ENCODE measurements around the gene MMP17.

The MMP17 gene

GRCh38 chr12:131845121-131845520, 16.9 kb downstream of the MMP17 start:
- H3K4me2 ChIP-seq (ENCODE audit: low read depth, low read length), result no peak overlapping the region
- H3K36me3 ChIP-seq (replicated peaks; ENCODE audit: insufficient read depth, low read length), result no peaks in the 10 kb centered on the region
- no peak overlapping the region for H3K9ac ChIP-seq (ENCODE audit: low read length)
- DNase-seq, result no peak
- H3K9me3 ChIP-seq (replicated peaks; ENCODE audit: insufficient read depth, low read length), result no peaks in the 10 kb centered on the region
- no peaks in the 10 kb centered on the region for H3K4me1 ChIP-seq (ENCODE audit: low read length)
- no peaks in the 10 kb centered on the region; the same call in 1 of the 2 replicates for H3K27me3 ChIP-seq (replicated peaks; ENCODE audit: insufficient read depth, low read length)
- no peak overlapping the region for H3K4me3 ChIP-seq (ENCODE audit: low read length)
- H3F3A ChIP-seq (ENCODE audit: insufficient read depth, low read length), result no peaks in the 10 kb centered on the region
- H4K20me1 ChIP-seq (ENCODE audit: insufficient read depth, low read length), result no peaks in the 10 kb centered on the region
- TF ChIP-seq EZH2phosphoT487 (IDR thresholded peaks at IDR 0.05; ENCODE audit: low read length) (no peak), CTCF (IDR thresholded peaks at IDR 0.05; ENCODE audit: low read length) (no peak), EZH2 (optimal IDR thresholded peaks at IDR 0.05; ENCODE audit: low read depth, low read length) (no peak)
- no peaks in the 10 kb centered on the region for H3K79me2 ChIP-seq (ENCODE audit: low read length)
- no peaks in the 10 kb centered on the region for H3K9me2 ChIP-seq (replicated peaks; ENCODE audit: insufficient read depth, low read length)
- no peak overlapping the region for H2AFZ ChIP-seq (ENCODE audit: low read length)
- no peak overlapping the region for H3K27ac ChIP-seq (ENCODE audit: low read length)

DNA sequence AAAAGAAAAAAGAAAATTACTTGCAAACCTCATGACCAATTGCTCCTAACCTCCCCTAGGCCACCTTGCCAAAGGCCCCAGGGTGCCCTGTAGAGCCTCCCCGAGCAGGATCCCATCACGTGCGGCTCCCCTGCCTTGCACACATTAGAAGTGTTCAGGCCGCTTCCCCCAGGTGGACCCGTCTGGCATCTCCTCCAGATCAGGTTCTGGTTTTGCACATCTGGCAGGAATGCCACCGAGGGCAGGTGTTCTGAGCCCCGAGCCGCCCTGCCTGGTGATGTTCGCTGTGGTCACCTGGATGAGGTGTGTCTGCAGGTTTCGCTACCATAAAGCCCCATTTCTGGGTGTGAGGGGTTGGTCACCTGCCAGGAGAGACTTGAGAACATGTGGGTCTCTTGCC, 19.3 kb downstream of the MMP17 start:
- Histone ChIP-seq H3K4me3 (ENCODE audit: low read length) (no peak overlapping the region), H4K20me1 (ENCODE audit: insufficient read depth, low read length) (no peaks in the 10 kb centered on the region), H3K27ac (ENCODE audit: low read length) (no peak overlapping the region), H3K36me3 (replicated peaks; ENCODE audit: insufficient read depth, low read length) (no peaks in the 10 kb centered on the region), H2AFZ (ENCODE audit: low read length) (no peak overlapping the region), H3K9me2 (replicated peaks; ENCODE audit: insufficient read depth, low read length) (no peaks in the 10 kb centered on the region), H3K9ac (ENCODE audit: low read length) (no peak overlapping the region), H3K79me2 (ENCODE audit: low read length) (no peaks in the 10 kb centered on the region), H3K4me2 (ENCODE audit: low read depth, low read length) (no peak overlapping the region), H3K9me3 (replicated peaks; ENCODE audit: insufficient read depth, low read length) (no peaks in the 10 kb centered on the region), H3K27me3 (replicated peaks; ENCODE audit: insufficient read depth, low read length) (peaks cover 4% of the 10 kb centered on the region; the same call in 1 of the 2 replicates), H3F3A (ENCODE audit: insufficient read depth, low read length) (no peaks in the 10 kb centered on the region), H3K4me1 (ENCODE audit: low read length) (no peaks in the 10 kb centered on the region)
- TF ChIP-seq EZH2phosphoT487 (IDR thresholded peaks at IDR 0.05; ENCODE audit: low read length) (no peak), EZH2 (optimal IDR thresholded peaks at IDR 0.05; ENCODE audit: low read depth, low read length) (no peak)
- DNase-seq, result peak; percentile 38

DNA sequence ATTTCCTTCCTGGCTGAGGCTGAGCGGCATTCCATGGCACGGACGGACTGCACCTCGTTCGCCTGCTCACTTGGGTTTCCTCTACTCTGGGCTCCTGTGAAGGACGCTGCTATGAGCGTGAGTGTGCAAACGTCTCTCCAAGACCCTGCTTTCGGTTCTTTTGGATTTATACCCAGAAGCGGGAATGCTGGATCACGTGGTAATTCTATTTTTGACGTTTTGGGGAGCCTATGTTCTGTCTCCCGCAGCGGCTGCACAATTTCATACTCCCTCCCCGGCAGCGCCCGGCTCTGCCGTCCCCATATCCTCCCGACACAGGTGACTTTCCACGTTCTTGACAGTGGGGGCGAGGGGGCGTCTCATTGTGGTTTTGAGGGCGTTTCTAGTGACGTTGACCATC, 20.6 kb downstream of the MMP17 start:
- no peaks in the 10 kb centered on the region for H3K36me3 ChIP-seq (replicated peaks; ENCODE audit: insufficient read depth, low read length)
- H4K20me1 ChIP-seq (ENCODE audit: insufficient read depth, low read length), result no peaks in the 10 kb centered on the region
- TF ChIP-seq EZH2phosphoT487 (IDR thresholded peaks at IDR 0.05; ENCODE audit: low read length) (no peak), CTCF (IDR thresholded peaks at IDR 0.05; ENCODE audit: low read length) (no peak), EZH2 (optimal IDR thresholded peaks at IDR 0.05; ENCODE audit: low read depth, low read length) (no peak)

GRCh38 chr12:131849700-131850553, 21.7 kb downstream of the MMP17 start:
- Histone ChIP-seq H3K9me3 (replicated peaks; ENCODE audit: insufficient read depth, low read length) (no peaks in the 10 kb centered on the region), H3K36me3 (replicated peaks; ENCODE audit: insufficient read depth, low read length) (no peaks in the 10 kb centered on the region), H3K4me2 (ENCODE audit: low read depth, low read length) (no peak overlapping the region), H3K79me2 (ENCODE audit: low read length) (no peaks in the 10 kb centered on the region), H3K4me3 (ENCODE audit: low read length) (no peak overlapping the region), H3K9me2 (replicated peaks; ENCODE audit: insufficient read depth, low read length) (no peaks in the 10 kb centered on the region), H3K9ac (ENCODE audit: low read length) (no peak overlapping the region), H3F3A (ENCODE audit: insufficient read depth, low read length) (no peaks in the 10 kb centered on the region), H4K20me1 (ENCODE audit: insufficient read depth, low read length) (no peaks in the 10 kb centered on the region), H3K27ac (ENCODE audit: low read length) (no peak overlapping the region), H3K4me1 (ENCODE audit: low read length) (no peaks in the 10 kb centered on the region), H2AFZ (ENCODE audit: low read length) (no peak overlapping the region), H3K27me3 (replicated peaks; ENCODE audit: insufficient read depth, low read length) (peaks cover 14% of the 10 kb centered on the region; the same call in 1 of the 2 replicates)
- TF ChIP-seq CTCF (IDR thresholded peaks at IDR 0.05; ENCODE audit: low read length) (no peak), EZH2phosphoT487 (IDR thresholded peaks at IDR 0.05; ENCODE audit: low read length) (no peak), EZH2 (optimal IDR thresholded peaks at IDR 0.05; ENCODE audit: low read depth, low read length) (no peak)
- no peak for DNase-seq

More for the DNA sequence above, 20.6 kb downstream of the MMP17 start:
- Histone ChIP-seq H3K9ac (ENCODE audit: low read length) (no peak overlapping the region), H2AFZ (ENCODE audit: low read length) (no peak overlapping the region), H3K27me3 (replicated peaks; ENCODE audit: insufficient read depth, low read length) (peaks cover 11% of the 10 kb centered on the region; the same call in 1 of the 2 replicates), H3K9me2 (replicated peaks; ENCODE audit: insufficient read depth, low read length) (no peaks in the 10 kb centered on the region), H3K4me1 (ENCODE audit: low read length) (no peaks in the 10 kb centered on the region), H3K9me3 (replicated peaks; ENCODE audit: insufficient read depth, low read length) (no peaks in the 10 kb centered on the region), H3K4me3 (ENCODE audit: low read length) (no peak overlapping the region), H3K4me2 (ENCODE audit: low read depth, low read length) (no peak overlapping the region), H3F3A (ENCODE audit: insufficient read depth, low read length) (no peaks in the 10 kb centered on the region), H3K79me2 (ENCODE audit: low read length) (no peaks in the 10 kb centered on the region), H3K27ac (ENCODE audit: low read length) (no peak overlapping the region)
- DNase-seq, result no peak
